ENCODE data around the gene SLC37A4.
"Not testable (repeated sequence)": the region's sequence is repeated elsewhere in the genome, so short reads cannot be mapped to it uniquely, and the experiment has no call there.

SLC37A4 gene

GRCh38 chr11:119030329-119031047 lies at the start of gene SLC37A4:
Gene SLC37A4 (minus strand): TSS chr11:119030877.
- DNase-seq = peak; percentile 97 to 99 (median 99)

GRCh38 chr11:119078675-119079420 lies 48.2 kb upstream of the SLC37A4 start:
- DNase-seq = no peak

GRCh38 chr11:119077839-119078238 lies 47.2 kb upstream of the SLC37A4 start:
- no peak for DNase-seq

- DNase-seq = peak; percentile 93
Measured at GRCh38 chr11:119067371-119068222, 36.9 kb upstream of the SLC37A4 start, which contains the start of gene VPS11. Gene VPS11 (plus strand): TSS chr11:119067818. CDS start chr11:119067824, 6 bp downstream.

- DNase-seq = peak in 1 of 3 experiments; percentile 39
Measured at GRCh38 chr11:119065369-119065768, 34.7 kb upstream of the SLC37A4 start.

GRCh38 chr11:119062779-119063178 lies 32.1 kb upstream of the SLC37A4 start:
- DNase-seq = no peak

GRCh38 chr11:119061256-119061655 lies 30.6 kb upstream of the SLC37A4 start:
- DNase-seq = no peak

- not testable (repeated sequence) for DNase-seq
Measured at GRCh38 chr11:119059128-119059527, 28.5 kb upstream of the SLC37A4 start.

GRCh38 chr11:119057000-119057769 lies 26.5 kb upstream of the SLC37A4 start, which contains the start of gene HYOU1:
Gene HYOU1 (minus strand): TSS chr11:119057205. CDS start chr11:119056160, 1,045 bp downstream.
- DNase-seq = peak; percentile 96 to 99 (median 99)

GRCh38 chr11:119056421-119056999 lies 25.8 kb upstream of the SLC37A4 start:
- peak; percentile 20 to 83 (median 82) for DNase-seq

GRCh38 chr11:119055901-119056300 lies 25.2 kb upstream of the SLC37A4 start:
- peak in 2 of 3 experiments; percentile 52 to 61 for DNase-seq

- no peak for DNase-seq
Measured at GRCh38 chr11:119054418-119054817, 23.7 kb upstream of the SLC37A4 start.

- DNase-seq = no peak
Measured at GRCh38 chr11:119052163-119052814, 21.6 kb upstream of the SLC37A4 start.

GRCh38 chr11:119051440-119052162 lies 20.9 kb upstream of the SLC37A4 start:
- DNase-seq = no peak

- DNase-seq = no peak
Measured at GRCh38 chr11:119049081-119049480, 18.4 kb upstream of the SLC37A4 start.

GRCh38 chr11:119048644-119049043 lies 18.0 kb upstream of the SLC37A4 start:
- DNase-seq = no peak

- DNase-seq = no peak
Measured at GRCh38 chr11:119047205-119047604, 16.5 kb upstream of the SLC37A4 start.

- DNase-seq = no peak
Measured at GRCh38 chr11:119046489-119046888, 15.8 kb upstream of the SLC37A4 start.

- DNase-seq = no peak
Measured at GRCh38 chr11:119044708-119045107, 14.0 kb upstream of the SLC37A4 start.

GRCh38 chr11:119042927-119043326 lies 12.2 kb upstream of the SLC37A4 start:
- no peak for DNase-seq

All from NCI-H1417 (cell line).